ENCODE data around the gene ZBTB48.
"Not testable (repeated sequence)": the region's sequence is repeated elsewhere in the genome, so short reads cannot be mapped to it uniquely, and the experiment has no call there.

Gene ZBTB48

DNA sequence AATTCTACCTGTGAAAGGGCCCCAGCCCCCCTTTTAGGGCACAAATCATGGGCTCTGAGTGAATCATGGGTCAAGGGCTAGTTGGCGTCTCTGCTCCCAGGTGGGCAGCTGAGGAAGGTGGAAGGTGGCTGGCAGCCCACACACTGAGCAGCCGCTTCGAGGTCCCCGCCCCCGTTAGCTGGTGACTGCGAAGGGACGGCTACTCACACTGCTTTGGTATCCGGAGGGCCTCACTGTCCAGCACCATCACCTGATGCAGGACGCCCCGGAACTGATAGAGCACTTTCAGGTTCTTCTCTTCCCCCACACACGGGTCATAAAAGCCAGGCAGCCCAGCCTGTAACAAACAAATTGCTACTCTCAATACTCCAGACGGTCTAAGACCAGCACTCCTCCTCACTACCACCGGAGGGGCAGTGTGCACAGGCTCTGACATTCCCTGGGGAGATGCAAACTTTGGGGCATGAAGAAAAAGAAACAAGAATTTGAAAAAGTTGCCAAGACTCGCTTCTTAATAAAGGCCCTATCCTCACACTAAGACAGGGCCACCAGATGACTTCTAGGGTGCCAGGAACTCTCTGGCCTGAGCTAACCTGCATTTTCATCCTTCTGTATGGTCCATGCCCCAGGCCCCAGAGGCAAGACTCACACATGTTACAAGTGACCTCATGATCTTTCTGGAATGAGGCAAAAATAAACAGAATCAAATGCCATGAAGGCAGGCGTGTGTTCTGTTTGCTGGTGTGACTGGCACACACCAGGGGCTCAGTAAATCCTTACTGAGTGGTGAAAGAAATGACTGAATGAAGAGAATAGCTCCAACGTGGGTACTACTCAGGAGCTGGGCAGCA is 56.3 kb downstream of the ZBTB48 start:
- DNase-seq = no peak

DNA sequence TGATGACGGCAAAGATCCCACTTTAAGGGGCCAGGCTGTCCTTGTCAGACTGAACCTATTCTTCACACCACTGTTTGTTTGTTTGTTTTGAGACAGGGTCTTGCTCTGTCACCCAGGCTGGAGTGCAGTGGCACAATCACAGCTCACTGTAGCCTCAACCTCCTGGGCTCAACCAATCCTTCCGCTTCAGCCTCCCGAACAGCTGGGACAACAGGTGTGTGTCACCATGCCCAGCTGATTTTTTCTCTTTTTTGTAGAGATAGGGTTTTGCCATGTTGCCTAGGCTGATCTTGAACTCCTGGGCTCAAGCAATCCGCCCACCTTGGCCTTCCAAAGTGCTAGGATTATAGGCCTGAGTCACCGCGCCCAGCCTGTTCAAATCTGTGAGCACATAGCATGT is 57.0 kb downstream of the ZBTB48 start:
- DNase-seq = not testable (repeated sequence)

DNA sequence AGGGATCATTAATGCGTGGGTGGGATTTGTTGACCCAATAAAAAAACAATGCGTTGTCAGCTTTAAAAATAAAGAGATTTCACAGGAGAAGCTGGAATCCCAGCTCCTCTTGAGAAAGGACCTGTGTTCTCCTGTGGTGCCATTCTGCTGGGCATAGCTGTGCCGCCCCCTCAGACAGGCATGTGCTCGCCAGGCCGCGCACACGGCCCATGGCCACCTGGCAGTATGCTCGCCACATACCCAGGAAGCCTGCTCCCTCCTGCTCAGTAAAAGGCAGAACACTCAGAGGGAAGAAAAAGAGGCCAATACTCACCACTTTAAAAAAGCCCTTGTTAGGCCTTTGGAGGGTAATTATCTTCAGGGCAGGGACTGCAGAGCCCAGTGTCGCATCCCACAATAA is 58.0 kb downstream of the ZBTB48 start:
- no peak for DNase-seq

DNA sequence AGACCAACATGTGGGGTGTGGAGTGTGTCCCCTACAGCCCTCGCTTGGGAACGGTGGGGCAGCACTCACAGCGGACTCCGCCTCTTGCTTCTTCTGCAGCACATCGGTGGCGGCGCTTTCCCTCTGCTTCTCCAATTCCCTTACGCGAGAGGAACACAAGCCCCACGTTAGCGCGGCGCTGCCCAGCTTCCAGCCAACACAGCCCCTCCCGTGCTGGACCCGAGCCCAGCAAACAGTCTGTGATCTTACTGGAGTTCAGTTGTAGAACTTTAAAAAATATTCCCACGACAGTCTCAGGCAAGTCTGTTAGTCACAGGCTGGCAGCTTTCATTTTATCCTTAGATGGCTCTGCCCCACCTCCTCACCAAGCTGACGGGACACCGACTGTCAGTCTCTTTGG is 58.4 kb downstream of the ZBTB48 start:
- no peak for DNase-seq
